Thyroid gland (tissue), 4 donors: ENCODE results near the gene GTSE1. TPM values are rescaled to one million over a fixed set of nuclear protein-coding genes. Genes with fewer than 3 reads are reported as not detected.
A peak's percentile ranks its signal among the peaks of the same experiment; 100 is the strongest.

ENCODE experiments used
- DNase-seq, 2 donors: peaks; one replicate each; pipeline ENCODE4 v3.0.0-alpha.2; 2019
- H3K27ac ChIP-seq, 3 donors: fragments of 200-600 bp; sonication (generic); 1 replicate in 2 of 3; 2 replicates in 1 of 3; pipeline ENCODE4 v1.5.1; 2016 to 2019; ENCODE audit warnings: mild to moderate bottlenecking in 1 of 3, moderate library complexity in 1 of 3
- H3K27me3 ChIP-seq: fragments of 200-600 bp; sonication (generic); one replicate; pipeline ENCODE4 v1.5.1; 2019
- H3K36me3 ChIP-seq, 2 donors: fragments of 200-600 bp; sonication (generic); one replicate each; pipeline ENCODE4 v1.5.1; 2016 to 2019
- H3K4me1 ChIP-seq, 2 donors: fragments of 200-600 bp; sonication (generic); one replicate each; pipeline ENCODE4 v1.5.1; 2017 to 2019
- H3K4me3 ChIP-seq, 3 donors: fragments of 200-600 bp; sonication (generic); replicated peaks in 1 of 3; 1 replicate in 2 of 3; 2 replicates in 1 of 3; pipeline ENCODE4 v1.5.1; 2016; ENCODE audit warnings: mild to moderate bottlenecking in 1 of 3
- H3K9me3 ChIP-seq: fragments of 200-600 bp; sonication (generic); one replicate; pipeline ENCODE4 v1.5.1; 2017
- POLR2A ChIP-seq, 2 donors: fragments of 450-650 bp; IDR thresholded peaks; one replicate each; pipeline ENCODE4 v1.6.1; 2017; ENCODE audit warnings: antibody characterized with exemption in 2 of 2, mild to moderate bottlenecking in 2 of 2, moderate library complexity in 1 of 2
- WGBS, 2 donors: methylation state at CpG; one replicate each; pipeline ENCODE4 v1.1.5; 2017; 5-methylcytosine and 5-hydroxymethylcytosine counted together
- intact Hi-C: fragments of 100-400 bp; cut with DNase I; formaldehyde crosslinking; loops from one replicate; pipeline ENCODE4 v1.15.1; 2023
- total RNA-seq, 4 donors: library from RNA; depleted of rRNA; stranded (reverse); fragments of >200 nt; gene quantifications; one replicate each; pipeline ENCODE4 v1.2.3, GENCODE V29; 2016
- TF ChIP-seq, protein P1 (sequence below), 6 experiments: fragments of 200-600 bp in 3 of 6; fragments of 450-650 bp in 3 of 6; sonication (generic) in 3 of 6; IDR thresholded peaks; one replicate each; pipeline ENCODE4 v1.5.1; 2016 to 2019; ENCODE audit warnings: antibody characterized with exemption in 6 of 6, mild to moderate bottlenecking in 2 of 6, inconsistent platforms in 1 of 6, moderate library complexity in 1 of 6

GTSE1 gene
- total RNA-seq, 4 donors from 2014 or later = 0.22 to 0.27 (median 0.25) TPM; not detected in 1

DNA sequence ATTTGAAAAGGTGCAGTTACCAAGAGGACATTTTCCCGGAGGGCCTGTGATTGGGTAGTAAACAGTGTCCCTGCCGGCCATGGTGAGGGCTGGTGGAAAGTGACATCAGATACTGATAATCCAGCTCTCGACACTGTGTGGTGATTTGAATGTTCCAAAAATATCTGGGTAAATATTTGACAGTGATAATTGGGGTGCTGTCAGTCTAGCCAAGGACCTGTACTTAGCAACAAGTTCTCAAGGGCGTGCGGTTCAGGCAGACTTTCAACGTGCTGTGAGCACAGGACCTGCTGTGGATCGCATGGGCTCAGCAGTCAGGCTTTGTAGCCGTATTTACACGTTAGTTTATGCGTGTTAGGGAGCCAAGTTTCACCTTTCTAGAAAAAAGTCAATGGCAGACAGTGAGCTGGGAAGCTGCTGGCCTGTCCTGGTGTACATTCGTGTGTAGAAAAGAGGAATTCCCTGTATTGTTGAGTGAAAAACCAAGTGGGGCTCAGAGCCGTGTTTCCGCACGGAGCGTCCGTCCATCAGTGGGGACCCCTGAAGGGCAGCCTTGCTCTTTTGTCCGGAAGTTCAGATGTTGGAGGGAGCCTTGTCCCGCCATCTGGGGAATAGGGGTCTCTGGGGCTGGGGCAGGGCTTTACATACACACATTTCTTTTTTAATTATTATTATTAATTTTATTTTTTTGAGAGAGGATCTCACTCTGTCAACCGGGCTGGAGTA lies 50.2 kb downstream of the GTSE1 start:
- Histone ChIP-seq H3K9me3 (no peaks in the 10 kb centered on the region), H3K36me3 (peaks cover 67 to 70% of the 10 kb centered on the region in 2 donors), H3K27ac (no peak overlapping the region), H3K4me3 (no peak overlapping the region), H3K4me1 (peaks cover 6 to 7% of the 10 kb centered on the region in 2 donors), H3K27me3 (no peaks in the 10 kb centered on the region)
- intact Hi-C loops = no loop called here
- DNase-seq = no peak
- 95 to 96% methylated on average over 19 of the region's 19 CpGs for WGBS, 2 donors
- TF ChIP-seq, protein P1, sequence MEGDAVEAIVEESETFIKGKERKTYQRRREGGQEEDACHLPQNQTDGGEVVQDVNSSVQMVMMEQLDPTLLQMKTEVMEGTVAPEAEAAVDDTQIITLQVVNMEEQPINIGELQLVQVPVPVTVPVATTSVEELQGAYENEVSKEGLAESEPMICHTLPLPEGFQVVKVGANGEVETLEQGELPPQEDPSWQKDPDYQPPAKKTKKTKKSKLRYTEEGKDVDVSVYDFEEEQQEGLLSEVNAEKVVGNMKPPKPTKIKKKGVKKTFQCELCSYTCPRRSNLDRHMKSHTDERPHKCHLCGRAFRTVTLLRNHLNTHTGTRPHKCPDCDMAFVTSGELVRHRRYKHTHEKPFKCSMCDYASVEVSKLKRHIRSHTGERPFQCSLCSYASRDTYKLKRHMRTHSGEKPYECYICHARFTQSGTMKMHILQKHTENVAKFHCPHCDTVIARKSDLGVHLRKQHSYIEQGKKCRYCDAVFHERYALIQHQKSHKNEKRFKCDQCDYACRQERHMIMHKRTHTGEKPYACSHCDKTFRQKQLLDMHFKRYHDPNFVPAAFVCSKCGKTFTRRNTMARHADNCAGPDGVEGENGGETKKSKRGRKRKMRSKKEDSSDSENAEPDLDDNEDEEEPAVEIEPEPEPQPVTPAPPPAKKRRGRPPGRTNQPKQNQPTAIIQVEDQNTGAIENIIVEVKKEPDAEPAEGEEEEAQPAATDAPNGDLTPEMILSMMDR (IDR thresholded peaks at IDR 0.05) = no peak
- TF ChIP-seq POLR2A (IDR thresholded peaks at IDR 0.05) = no peak

DNA sequence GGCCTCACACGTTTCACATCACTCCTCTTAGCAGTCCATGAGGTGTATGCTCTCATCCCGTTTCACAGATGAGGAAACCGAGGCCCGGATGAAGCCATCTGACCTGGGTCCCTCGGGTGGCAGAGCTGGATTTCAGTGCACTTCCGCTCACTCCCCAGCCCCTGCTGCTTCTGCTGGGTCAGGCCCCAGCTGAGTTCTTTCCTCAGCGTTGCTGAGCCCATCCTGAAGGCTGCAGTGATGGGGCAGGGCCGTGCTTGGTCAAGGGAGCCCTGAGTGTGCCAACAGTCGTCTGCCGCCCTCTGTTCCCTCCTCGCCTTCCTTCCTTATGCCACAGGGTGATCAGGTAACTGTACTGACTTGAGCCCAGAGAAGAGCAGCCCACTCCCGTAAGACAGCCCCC lies 51.0 kb downstream of the GTSE1 start:
- Histone ChIP-seq H3K36me3 (peaks cover 74 to 76% of the 10 kb centered on the region in 2 donors), H3K27me3 (no peaks in the 10 kb centered on the region)

DNA sequence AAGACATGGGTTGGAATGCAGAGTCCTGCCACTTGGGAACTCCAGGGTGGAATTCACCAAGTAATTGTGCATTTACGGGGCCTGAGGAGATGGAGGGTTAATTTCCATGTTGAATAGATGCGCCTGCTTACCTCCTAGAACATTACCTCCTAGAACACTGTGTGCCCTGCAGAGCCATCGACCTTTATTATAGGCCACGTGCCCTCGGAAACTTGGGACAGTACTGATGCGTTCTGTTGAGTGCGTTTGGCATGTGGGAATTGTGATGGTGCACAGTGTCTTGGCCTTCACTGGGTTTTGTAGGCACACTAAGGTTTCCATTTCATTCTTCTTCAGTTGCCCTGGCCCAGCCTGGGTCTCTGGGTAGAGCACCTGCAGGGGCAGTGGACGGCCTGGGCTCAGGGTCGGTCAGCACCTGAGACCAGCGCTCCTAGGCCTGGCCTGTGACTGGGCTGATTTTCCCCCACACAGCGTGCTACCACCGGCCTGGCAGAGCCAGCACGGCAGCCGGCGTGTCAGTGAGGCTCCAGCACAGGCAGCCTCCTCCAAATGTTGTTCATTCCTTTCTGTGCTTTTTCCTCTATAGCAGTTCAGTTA lies 51.5 kb downstream of the GTSE1 start:
- Histone ChIP-seq H3K27ac (no peak overlapping the region), H3K4me3 (no peak overlapping the region), H3K9me3 (no peaks in the 10 kb centered on the region), H3K36me3 (peaks cover 79 to 80% of the 10 kb centered on the region in 2 donors), H3K4me1 (peaks cover 6 to 7% of the 10 kb centered on the region in 2 donors), H3K27me3 (no peaks in the 10 kb centered on the region)
- TF ChIP-seq, protein P1 (IDR thresholded peaks at IDR 0.05) = no peak
- no peak for TF ChIP-seq POLR2A (IDR thresholded peaks at IDR 0.05)
- no peak for DNase-seq
- intact Hi-C loops = no loop called here
- WGBS, 2 donors = 94 to 95% methylated on average over 15 of the region's 15 CpGs

More for the DNA sequence above, 51.0 kb downstream of the GTSE1 start:
- intact Hi-C loops = no loop called here
- H3K9me3 ChIP-seq = no peaks in the 10 kb centered on the region
- no peak for DNase-seq
- H3K4me3 ChIP-seq = no peak overlapping the region
- peaks cover 6 to 7% of the 10 kb centered on the region in 2 donors for H3K4me1 ChIP-seq
- 89 to 91% methylated on average over 12 of the region's 12 CpGs for WGBS, 2 donors
- no peak overlapping the region for H3K27ac ChIP-seq
- TF ChIP-seq, protein P1 (IDR thresholded peaks at IDR 0.05) = no peak
- no peak for TF ChIP-seq POLR2A (IDR thresholded peaks at IDR 0.05)

GRCh38 chr22:46349238-46349637 lies 52.6 kb downstream of the GTSE1 start:
- intact Hi-C loops = no loop called here
- Histone ChIP-seq H3K4me1 (peaks cover 6 to 7% of the 10 kb centered on the region in 2 donors), H3K36me3 (peaks cover 81 to 82% of the 10 kb centered on the region in 2 donors), H3K27me3 (no peaks in the 10 kb centered on the region), H3K4me3 (no peak overlapping the region), H3K9me3 (no peaks in the 10 kb centered on the region), H3K27ac (peak overlapping the region; percentile 15 to 63 (median 40))
- WGBS, 2 donors = 86 to 90% methylated on average over 18 of the region's 18 CpGs
- TF ChIP-seq, protein P1 (IDR thresholded peaks at IDR 0.05) = no peak
- TF ChIP-seq POLR2A (IDR thresholded peaks at IDR 0.05) = no peak
- no peak for DNase-seq

- no peak overlapping the region for H3K4me3 ChIP-seq
- H3K27ac ChIP-seq = peak overlapping the region; percentile 15 to 63 (median 40)
- peaks cover 6 to 7% of the 10 kb centered on the region in 2 donors for H3K4me1 ChIP-seq
- peak; percentile 74 to 81 for DNase-seq
- no peaks in the 10 kb centered on the region for H3K9me3 ChIP-seq
- H3K36me3 ChIP-seq = peaks cover 77 to 79% of the 10 kb centered on the region in 2 donors
- H3K27me3 ChIP-seq = no peaks in the 10 kb centered on the region
- no peak for TF ChIP-seq POLR2A (IDR thresholded peaks at IDR 0.05)
- TF ChIP-seq, protein P1 (IDR thresholded peaks at IDR 0.05) = no peak
- intact Hi-C loops = no loop called here
- 32 to 42% methylated on average over 6 of the region's 6 CpGs for WGBS, 2 donors
Observed at GRCh38 chr22:46349681-46350080, 53.0 kb downstream of the GTSE1 start.
